ENCODE results near the gene PRR29.

PRR29 gene

DNA sequence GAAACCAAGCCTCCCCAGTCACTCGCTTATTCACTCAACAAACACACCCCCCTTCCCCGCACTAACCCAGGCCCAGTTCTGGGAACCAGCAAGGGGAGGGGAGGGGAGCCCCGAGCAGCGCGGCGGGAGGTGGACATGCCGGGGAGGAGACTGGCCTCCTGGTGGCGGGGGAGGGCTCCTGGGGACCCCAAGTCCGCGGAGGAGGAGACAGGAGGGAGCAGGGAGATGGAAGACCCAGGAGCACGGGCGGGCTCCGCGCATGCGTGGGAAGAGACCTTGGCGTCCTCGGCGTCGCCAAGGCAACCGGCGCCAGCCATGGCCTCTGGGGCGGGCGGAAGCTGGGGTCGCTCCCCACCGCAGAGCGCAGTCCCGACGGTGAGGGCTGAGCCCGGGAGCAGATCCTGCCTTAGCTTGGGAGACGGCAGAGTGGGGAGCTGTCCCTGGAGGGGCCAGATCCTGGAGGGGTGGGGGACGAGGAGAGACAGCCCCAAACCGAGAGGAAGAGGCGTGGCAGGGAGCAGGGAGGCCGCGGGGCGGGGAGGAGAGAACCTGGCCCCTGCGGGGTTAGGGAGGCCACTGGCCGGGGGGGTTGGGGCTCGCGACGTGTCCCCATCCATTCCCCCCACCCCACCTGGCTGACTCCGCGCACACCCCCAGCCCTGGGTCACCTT, at the start of gene PRR29:
Gene PRR29 (plus strand): TSS at position 302 of the 671 bp plus-strand sequence. CDS start 14 bp downstream, at position 316.
- Mint-ChIP-seq H3K27me3 (ENCODE audit: low read depth) (peaks cover 29% of the 10 kb centered on the region), H3K4me1 (ENCODE audit: low read depth) (peaks cover 31% of the 10 kb centered on the region), H3K4me3 (peak within 1 kb of the TSS; percentile 88), H3K27ac (peak within 1 kb of the TSS; percentile 41), H3K36me3 (ENCODE audit: low read depth) (peaks cover under 1% of the 10 kb centered on the region), H3K9me3 (no peaks in the 10 kb centered on the region)
- DNase-seq (ENCODE audit: low spot score), result peak; percentile 58

DNA sequence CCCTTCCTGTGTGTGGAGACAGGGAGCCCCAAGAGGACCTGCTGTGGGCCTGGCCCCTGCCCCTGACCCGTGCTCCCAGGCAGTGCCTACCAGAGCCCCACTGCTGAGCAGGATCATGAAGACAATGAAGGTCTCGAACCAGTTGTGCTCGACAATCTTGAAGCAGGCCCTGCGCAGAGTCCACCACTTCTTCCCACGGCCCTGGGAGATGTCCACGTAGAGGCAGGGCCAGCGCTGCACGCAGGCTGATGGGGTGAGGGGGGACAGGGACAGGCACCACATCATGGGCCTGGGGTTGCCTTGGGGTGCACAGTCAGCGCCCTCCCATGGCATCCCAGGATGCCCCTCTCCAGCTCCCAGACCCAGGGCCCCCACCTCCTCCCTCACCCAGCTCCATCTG, 49.6 kb upstream of the PRR29 start:
- H3K9me3 Mint-ChIP-seq, result no peaks in the 10 kb centered on the region
- DNase-seq (ENCODE audit: low spot score), result no peak
- H3K27ac Mint-ChIP-seq, result no peak overlapping the region
- no peaks in the 10 kb centered on the region for H3K36me3 Mint-ChIP-seq (ENCODE audit: low read depth)
- H3K4me3 Mint-ChIP-seq, result no peak overlapping the region
- peaks cover 11% of the 10 kb centered on the region for H3K4me1 Mint-ChIP-seq (ENCODE audit: low read depth)
- H3K27me3 Mint-ChIP-seq (ENCODE audit: low read depth), result no peaks in the 10 kb centered on the region

DNA sequence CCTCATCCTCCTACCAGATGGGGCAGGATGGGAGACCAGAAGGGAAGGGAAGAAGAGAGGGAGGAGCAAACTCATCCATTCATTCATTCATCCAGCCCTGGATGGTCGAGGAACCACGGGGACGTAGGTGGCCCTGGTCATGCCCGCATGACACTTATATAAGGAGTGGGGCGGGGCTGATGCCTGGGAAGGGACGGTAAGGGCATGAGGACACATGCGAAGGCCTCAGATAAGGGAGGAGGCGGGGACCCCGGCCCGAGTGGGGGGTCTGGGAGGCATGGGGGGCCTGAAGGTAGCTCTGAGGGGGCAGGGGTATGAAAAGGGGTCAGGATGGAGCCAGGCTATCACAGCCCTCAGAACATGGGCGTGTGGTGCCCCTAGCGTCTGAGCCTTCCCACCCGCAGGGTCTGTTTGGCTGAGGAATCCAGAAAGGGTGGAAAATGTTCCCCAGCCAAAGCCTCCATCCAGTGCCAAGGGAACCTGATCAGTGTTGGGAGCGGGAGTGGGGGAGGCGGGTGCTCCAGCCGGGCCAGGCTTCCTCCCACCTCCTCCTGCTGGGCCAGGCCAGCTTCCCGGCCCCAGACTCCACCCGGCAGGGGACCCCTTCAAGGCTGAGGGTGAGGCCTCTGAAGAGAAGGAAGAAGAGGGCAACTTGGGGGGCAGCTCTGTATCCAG, 48.4 kb upstream of the PRR29 start:
- DNase-seq (ENCODE audit: low spot score), result no peak

DNA sequence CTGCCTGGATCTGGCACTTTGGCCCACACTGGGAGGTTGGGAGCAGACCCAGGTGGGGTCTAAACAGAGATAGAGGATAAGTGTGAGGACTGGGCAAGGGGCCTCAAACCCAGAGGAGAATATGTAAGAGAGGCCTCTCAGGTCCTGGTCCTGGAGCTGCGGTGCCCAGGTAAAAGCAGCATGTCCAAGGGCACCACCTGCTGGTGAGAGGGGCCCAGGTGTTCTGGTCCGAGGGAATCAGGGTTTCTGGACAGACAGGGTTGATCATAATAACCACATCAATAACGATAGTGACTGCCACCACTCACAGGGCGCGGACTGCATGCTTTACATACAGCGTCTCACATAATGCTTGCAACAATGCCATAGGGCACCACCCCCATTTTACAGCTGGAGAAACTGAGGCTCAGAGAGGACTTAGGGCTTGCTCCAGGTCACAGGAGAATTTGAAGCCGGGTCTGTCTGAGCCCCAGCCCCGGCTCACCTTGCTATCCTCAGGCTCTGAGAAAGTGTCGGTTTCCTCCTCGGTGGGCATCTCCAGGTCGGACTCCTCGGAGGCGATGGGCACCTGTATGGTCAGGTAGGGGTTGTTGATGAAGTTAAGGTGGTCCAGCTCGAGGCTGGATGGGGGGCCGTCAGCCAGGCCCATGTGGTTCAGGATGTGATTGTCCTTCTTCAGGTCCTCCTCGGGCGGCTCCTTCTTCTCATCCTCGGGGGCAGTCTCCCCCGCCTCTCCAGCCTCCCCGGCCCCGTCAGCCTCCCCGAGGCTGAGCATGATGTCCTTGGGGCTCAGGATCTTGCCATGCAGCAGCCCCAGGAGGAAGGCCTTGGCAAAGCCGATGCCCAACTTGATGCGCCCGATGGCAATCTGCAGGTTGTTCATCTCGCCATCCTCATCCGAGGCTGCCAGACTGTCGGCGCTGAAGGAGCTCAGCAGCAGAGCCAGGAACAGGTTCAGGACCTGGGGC, 46.9 kb upstream of the PRR29 start:
- no peaks in the 10 kb centered on the region for H3K36me3 Mint-ChIP-seq (ENCODE audit: low read depth)
- H3K4me1 Mint-ChIP-seq (ENCODE audit: low read depth), result peaks cover 17% of the 10 kb centered on the region
- H3K27me3 Mint-ChIP-seq (ENCODE audit: low read depth), result no peaks in the 10 kb centered on the region
- no peaks in the 10 kb centered on the region for H3K9me3 Mint-ChIP-seq
- H3K4me3 Mint-ChIP-seq, result no peak overlapping the region
- DNase-seq (ENCODE audit: low spot score), result no peak
- no peak overlapping the region for H3K27ac Mint-ChIP-seq

More for the DNA sequence above, 48.4 kb upstream of the PRR29 start:
- H3K27me3 Mint-ChIP-seq (ENCODE audit: low read depth), result no peaks in the 10 kb centered on the region
- no peaks in the 10 kb centered on the region for H3K36me3 Mint-ChIP-seq (ENCODE audit: low read depth)
- H3K4me3 Mint-ChIP-seq, result no peak overlapping the region
- H3K9me3 Mint-ChIP-seq, result no peaks in the 10 kb centered on the region
- no peak overlapping the region for H3K27ac Mint-ChIP-seq
- H3K4me1 Mint-ChIP-seq (ENCODE audit: low read depth), result peaks cover 19% of the 10 kb centered on the region

DNA sequence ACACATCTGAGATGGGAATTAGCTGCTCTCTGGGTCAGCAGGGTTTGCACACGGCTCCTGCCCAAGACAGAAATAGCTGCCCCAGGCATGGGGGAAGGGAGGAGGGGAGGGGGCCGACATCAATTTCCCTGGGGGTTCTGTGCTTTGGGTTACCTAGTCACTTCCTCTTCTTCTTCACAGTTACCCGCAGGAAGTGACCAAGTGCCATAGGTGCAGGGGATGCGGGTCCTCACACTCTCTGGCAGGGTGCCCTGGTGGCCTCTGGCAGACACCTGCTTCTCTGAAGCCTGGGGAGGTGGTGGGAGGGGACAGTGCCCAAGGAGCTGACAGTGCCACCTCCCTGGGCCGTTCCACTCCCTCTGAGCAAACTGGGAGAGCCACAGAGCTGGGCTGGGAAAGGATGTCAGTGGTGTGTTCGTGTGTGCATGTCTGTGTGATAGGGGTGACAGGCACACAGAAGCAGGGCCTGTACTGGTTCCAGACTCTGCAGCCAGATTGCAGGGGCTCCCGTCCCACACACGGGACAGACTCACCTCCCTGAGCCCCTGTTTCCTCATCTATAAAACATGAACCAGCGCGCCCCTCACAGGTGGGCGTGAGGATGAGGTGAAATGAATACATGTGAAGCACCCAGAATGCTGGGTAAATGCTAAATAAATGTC, 43.6 kb upstream of the PRR29 start:
- Mint-ChIP-seq H3K4me3 (peak overlapping the region; percentile 39), H3K36me3 (ENCODE audit: low read depth) (no peaks in the 10 kb centered on the region), H3K4me1 (ENCODE audit: low read depth) (peaks cover 11% of the 10 kb centered on the region), H3K9me3 (no peaks in the 10 kb centered on the region), H3K27ac (peak overlapping the region; percentile 81), H3K27me3 (ENCODE audit: low read depth) (no peaks in the 10 kb centered on the region)
- peak; percentile 28 for DNase-seq (ENCODE audit: low spot score)

DNA sequence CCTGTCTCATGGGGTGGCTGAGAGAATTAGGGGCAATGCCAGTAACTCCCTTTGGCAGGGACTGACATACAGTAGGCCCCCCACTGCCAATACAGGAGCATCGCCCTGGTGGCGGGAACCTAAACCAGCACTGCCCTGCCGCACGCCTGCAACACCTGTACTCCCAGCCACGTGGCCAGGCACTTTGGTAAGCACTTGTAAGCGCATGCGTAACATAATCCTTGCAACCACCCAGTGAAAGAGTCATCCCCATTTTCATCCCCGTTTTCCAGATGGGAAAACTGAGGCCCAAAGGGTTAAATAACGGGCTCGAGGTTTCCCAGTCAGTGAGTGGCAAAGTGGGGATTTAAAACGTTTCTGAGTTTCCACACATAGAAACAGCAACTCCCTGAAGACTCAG, 42.9 kb upstream of the PRR29 start:
- H3K27me3 Mint-ChIP-seq (ENCODE audit: low read depth), result no peaks in the 10 kb centered on the region

DNA sequence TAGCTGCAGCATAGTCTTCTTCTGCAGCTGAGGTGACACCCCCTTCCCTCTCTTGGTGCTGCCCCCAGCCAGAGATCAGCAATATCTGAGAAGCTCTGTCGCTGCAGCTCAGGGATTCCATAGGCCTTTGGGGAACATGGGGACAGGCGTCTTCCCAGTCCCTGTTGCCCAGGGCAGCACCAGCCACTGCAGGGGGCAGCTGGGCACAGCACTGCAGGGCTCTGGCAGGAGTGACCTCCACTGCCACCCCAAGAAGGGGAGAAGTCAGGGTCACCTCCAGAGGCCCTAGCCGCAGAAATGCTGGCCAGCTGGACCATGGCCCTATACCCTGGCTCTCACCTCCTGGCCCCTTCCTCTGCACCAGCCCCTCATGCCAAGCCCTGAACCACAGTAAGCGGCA, 42.4 kb upstream of the PRR29 start:
- H3K27ac Mint-ChIP-seq, result no peak overlapping the region
- no peak for DNase-seq (ENCODE audit: low spot score)
- no peaks in the 10 kb centered on the region for H3K9me3 Mint-ChIP-seq
- H3K36me3 Mint-ChIP-seq (ENCODE audit: low read depth), result no peaks in the 10 kb centered on the region
- H3K4me3 Mint-ChIP-seq, result no peak overlapping the region
- no peaks in the 10 kb centered on the region for H3K27me3 Mint-ChIP-seq (ENCODE audit: low read depth)
- peaks cover 11% of the 10 kb centered on the region for H3K4me1 Mint-ChIP-seq (ENCODE audit: low read depth)

More for the DNA sequence above, 42.9 kb upstream of the PRR29 start:
- H3K4me1 Mint-ChIP-seq (ENCODE audit: low read depth), result peaks cover 11% of the 10 kb centered on the region
- no peaks in the 10 kb centered on the region for H3K9me3 Mint-ChIP-seq
- no peaks in the 10 kb centered on the region for H3K36me3 Mint-ChIP-seq (ENCODE audit: low read depth)
- no peak overlapping the region for H3K4me3 Mint-ChIP-seq
- H3K27ac Mint-ChIP-seq, result no peak overlapping the region
- DNase-seq (ENCODE audit: low spot score), result no peak

DNA sequence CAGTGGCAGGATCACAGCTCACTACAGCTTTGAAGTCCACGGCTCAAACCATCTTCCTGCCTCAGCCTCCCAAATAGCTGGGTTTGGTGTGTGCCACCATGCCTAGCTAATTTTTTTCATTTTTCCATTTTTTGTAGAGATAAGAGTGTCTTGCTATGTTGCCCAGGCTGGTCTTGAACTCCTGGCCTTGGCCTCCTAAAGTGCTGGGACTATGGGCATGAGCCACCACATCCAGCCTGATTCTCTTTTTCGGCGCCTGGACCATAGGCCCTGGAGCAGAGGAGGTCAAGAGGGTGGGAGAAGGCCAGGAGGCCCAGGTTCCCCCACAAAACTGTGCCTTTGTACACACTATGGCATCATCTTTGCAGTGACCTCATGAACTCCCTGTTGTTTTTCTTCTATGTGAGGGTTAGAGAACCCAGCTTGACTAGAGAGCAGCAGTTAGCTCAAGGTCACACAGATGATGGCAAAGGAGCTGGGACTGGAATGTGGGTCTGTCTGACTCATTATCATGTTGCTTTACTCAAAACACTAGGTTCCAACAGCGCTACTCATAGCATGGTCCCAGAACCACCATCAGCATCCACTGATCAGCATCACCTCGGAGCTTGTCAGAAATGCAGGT, 41.7 kb upstream of the PRR29 start:
- no peak overlapping the region for H3K27ac Mint-ChIP-seq
- no peak overlapping the region for H3K4me3 Mint-ChIP-seq
- H3K36me3 Mint-ChIP-seq (ENCODE audit: low read depth), result no peaks in the 10 kb centered on the region
- no peaks in the 10 kb centered on the region for H3K9me3 Mint-ChIP-seq
- no peaks in the 10 kb centered on the region for H3K27me3 Mint-ChIP-seq (ENCODE audit: low read depth)
- no peak for DNase-seq (ENCODE audit: low spot score)
- H3K4me1 Mint-ChIP-seq (ENCODE audit: low read depth), result peaks cover 12% of the 10 kb centered on the region

DNA sequence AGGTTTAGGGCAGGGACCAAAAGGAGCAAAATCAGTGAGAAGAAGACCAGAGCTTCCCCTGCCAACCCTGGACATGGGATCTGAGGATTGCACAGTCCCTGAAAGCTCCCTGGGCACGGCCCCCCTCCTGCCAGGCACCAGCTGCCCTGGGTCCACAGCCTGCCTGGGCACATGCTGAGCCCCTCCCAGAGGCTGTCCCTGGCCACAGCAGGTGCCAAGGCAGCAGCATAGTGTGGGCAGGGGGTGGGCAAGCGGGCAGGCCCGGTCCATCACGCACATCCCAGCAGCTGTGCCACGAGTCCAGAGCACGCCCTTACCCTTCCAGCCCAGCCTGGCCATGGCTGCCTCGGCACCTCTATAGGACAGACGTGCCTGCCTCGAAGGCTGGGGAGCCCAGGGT, 38.1 kb upstream of the PRR29 start:
- no peak overlapping the region for H3K27ac Mint-ChIP-seq

DNA sequence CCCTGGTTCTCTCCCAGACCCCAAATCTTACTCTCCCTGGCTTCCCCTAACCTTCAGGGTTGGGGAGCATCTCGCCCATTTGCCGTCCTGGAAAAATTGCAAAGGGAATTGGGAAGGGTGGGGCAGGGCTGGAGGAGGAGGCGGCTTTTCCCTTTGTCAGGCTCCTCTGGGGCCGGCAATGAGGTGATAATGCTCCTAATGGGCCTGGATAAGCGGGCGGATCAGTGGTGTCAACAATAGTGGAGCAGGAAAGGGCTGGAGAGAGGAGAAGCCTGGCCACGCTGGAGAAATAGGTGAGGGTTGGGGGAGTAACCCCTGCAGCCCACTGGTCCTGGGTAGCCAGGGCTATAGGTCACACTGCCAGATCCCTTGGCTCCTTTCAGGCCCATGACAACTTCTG, 37.7 kb upstream of the PRR29 start:
- H3K4me3 Mint-ChIP-seq, result no peak overlapping the region
- H3K36me3 Mint-ChIP-seq (ENCODE audit: low read depth), result no peaks in the 10 kb centered on the region
- no peaks in the 10 kb centered on the region for H3K9me3 Mint-ChIP-seq
- no peak for DNase-seq (ENCODE audit: low spot score)
- H3K27me3 Mint-ChIP-seq (ENCODE audit: low read depth), result no peaks in the 10 kb centered on the region
- H3K27ac Mint-ChIP-seq, result no peak overlapping the region
- peaks cover 3% of the 10 kb centered on the region for H3K4me1 Mint-ChIP-seq (ENCODE audit: low read depth)

More for the DNA sequence above, 38.1 kb upstream of the PRR29 start:
- Mint-ChIP-seq H3K4me1 (ENCODE audit: low read depth) (peaks cover 3% of the 10 kb centered on the region), H3K27me3 (ENCODE audit: low read depth) (no peaks in the 10 kb centered on the region), H3K4me3 (no peak overlapping the region), H3K9me3 (no peaks in the 10 kb centered on the region), H3K36me3 (ENCODE audit: low read depth) (no peaks in the 10 kb centered on the region)
- DNase-seq (ENCODE audit: low spot score), result no peak

DNA sequence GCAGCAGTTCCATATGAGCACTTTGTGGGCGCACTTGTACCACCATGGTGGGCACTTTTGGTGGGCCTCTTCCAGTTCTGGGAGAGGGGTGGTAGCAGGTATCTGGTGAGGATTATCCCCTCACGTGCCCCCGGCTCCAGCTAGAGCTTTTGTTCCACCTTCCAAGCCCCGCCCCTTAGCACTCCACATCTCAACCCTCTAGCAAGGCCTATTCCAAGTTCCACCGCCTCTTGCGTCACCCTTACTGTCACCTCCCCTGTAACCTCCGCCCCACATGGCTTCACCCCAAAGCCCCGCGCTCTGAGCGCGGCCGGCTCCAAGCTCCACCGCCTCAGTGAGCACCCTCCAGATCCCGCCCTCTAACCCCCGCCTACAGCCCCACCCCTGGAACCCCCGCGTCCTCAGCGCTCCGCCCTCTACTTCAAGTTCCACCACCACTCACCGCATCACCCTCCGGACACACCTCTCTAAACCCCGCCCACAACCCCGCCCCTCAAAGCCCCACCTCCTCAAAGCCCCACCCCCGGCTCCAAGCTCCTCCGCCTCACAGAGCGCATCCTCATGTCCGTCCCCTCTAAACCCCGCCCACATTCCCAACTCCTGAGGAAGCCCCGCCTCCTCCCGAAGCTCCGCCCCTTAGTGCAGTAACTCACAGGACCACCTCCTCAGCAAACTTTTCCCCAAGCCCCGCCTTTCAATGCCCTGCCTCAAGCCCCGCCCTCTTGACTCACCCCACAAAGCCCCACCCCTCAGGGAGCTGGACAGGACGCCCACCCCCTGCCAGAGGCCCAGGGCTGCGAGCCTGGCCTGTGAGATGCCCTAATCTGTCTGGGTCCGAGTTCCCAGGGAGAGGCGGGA, 36.6 kb upstream of the PRR29 start:
- Mint-ChIP-seq H3K4me1 (ENCODE audit: low read depth) (peaks cover 3% of the 10 kb centered on the region), H3K4me3 (peak overlapping the region; percentile 56), H3K27ac (peak overlapping the region; percentile 41), H3K9me3 (no peaks in the 10 kb centered on the region), H3K27me3 (ENCODE audit: low read depth) (no peaks in the 10 kb centered on the region), H3K36me3 (ENCODE audit: low read depth) (no peaks in the 10 kb centered on the region)
- DNase-seq (ENCODE audit: low spot score), result peak; percentile 40

DNA sequence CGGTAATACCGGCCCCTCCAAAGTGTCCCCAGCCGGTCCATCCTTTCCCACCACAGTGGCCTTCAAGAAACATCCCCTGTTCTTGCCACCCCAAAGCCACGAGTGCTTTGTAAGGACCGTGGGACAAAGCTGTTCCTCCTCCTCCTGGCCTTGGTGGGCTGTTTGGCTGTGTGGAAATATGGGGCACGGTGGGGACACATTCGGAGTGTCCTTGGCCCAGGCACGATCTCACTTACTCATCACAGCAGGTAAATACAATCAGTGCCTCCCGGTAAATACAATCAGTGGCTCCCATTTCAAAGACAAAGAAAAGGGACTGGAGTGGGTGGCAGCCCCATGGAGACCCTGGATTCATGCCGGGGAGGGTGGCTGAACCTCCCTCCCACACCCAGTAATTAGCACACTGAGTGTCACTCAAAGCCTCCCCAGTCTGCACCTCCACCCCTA, 35.8 kb upstream of the PRR29 start:
- H3K27ac Mint-ChIP-seq, result no peak overlapping the region
- H3K27me3 Mint-ChIP-seq (ENCODE audit: low read depth), result no peaks in the 10 kb centered on the region
- H3K36me3 Mint-ChIP-seq (ENCODE audit: low read depth), result no peaks in the 10 kb centered on the region
- peaks cover 6% of the 10 kb centered on the region for H3K4me1 Mint-ChIP-seq (ENCODE audit: low read depth)
- H3K4me3 Mint-ChIP-seq, result no peak overlapping the region
- H3K9me3 Mint-ChIP-seq, result no peaks in the 10 kb centered on the region
- no peak for DNase-seq (ENCODE audit: low spot score)
